SK-N-MC (cell line): Measurements from ENCODE around the gene PTGR3.

Source experiments
- EZH2 ChIP-seq: fragments of 200-600 bp; sonication (generic); IDR thresholded peaks from one replicate; pipeline ENCODE4 v1.6.1; 2017; ENCODE audit warnings: antibody characterized with exemption
- FOXP2 ChIP-seq: optimal IDR thresholded peaks from 2 replicates; pipeline ENCODE3; 2011; ENCODE audit warnings: mild to moderate bottlenecking, moderate library complexity; ENCODE audit not compliant: insufficient read depth; ENCODE audit errors: extremely low read length, control extremely low read depth
- POLR2AphosphoS5 ChIP-seq: IDR thresholded peaks from 2 replicates; pipeline ENCODE4 v1.6.1; 2012; ENCODE audit warnings: mild to moderate bottlenecking, low read depth, low read length, borderline replicate concordance

GRCh38 chr18:75203416-75204268, 5.3 kb downstream of the PTGR3 start:
- TF ChIP-seq POLR2AphosphoS5 (no peak), EZH2 (no peak), FOXP2 (no peak)
